HEK293 (cell line): ENCODE measurements around the gene CORO7.

Source experiments
- CTCF ChIA-PET: fragments of 350-600 bp; formaldehyde crosslinking; extraction: SDS; loops from one replicate; lab custom pipeline; 2021; ENCODE audit warnings: antibody characterized with exemption; lab: Yijun Ruan, JAX
- POLR2A ChIA-PET: fragments of 300-600 bp; formaldehyde crosslinking; extraction: SDS; loops from one replicate; lab custom pipeline; 2020; ENCODE audit warnings: antibody characterized with exemption, inconsistent platforms; lab: Yijun Ruan, JAX
- H3K27ac ChIP-seq: fragments of 200-500 bp; sonication (Bioruptor generic); 2 replicates; pipeline ENCODE4 v1.5.1; 2014; ENCODE audit warnings: low read depth, low read length, control low read depth, inconsistent platforms; ENCODE audit errors: extremely low read depth
- H3K36me3 ChIP-seq, 2 experiments: fragments of 200-500 bp in 1 of 2; sonication (Bioruptor generic) in 1 of 2; 1 replicate in 1 of 2; 2 replicates in 1 of 2; pipeline ENCODE4 v1.5.1; 2014 to 2017; ENCODE audit warnings: inconsistent platforms in 2 of 2, low read length in 2 of 2; ENCODE audit not compliant: control insufficient read depth in 2 of 2, insufficient read depth in 1 of 2
- H3K4me1 ChIP-seq: fragments of 200-500 bp; sonication (Bioruptor generic); 2 replicates; pipeline ENCODE4 v1.5.1; 2014; ENCODE audit warnings: mild to moderate bottlenecking, low read length, inconsistent platforms; ENCODE audit not compliant: control insufficient read depth, insufficient read depth
- H3K4me3 ChIP-seq: 2 replicates; pipeline ENCODE4 v1.5.1; 2011; ENCODE audit warnings: low read depth, mild to moderate bottlenecking, control low read depth, low read length, moderate library complexity
- H3K9me3 ChIP-seq: fragments of 200-500 bp; sonication (Bioruptor generic); 2 replicates; pipeline ENCODE4 v1.5.1; 2014; ENCODE audit warnings: low read depth, low read length, inconsistent platforms; ENCODE audit not compliant: control insufficient read depth, insufficient read depth
- FEZF1 ChIP-seq: fragments of 450-650 bp; formaldehyde crosslinking; IDR thresholded peaks from 2 replicates; pipeline ENCODE4 v1.5.1; 2016; ENCODE audit warnings: missing biosample characterization, missing genetic modification characterization
- PRDM1 ChIP-seq: fragments of 450-650 bp; formaldehyde crosslinking; IDR thresholded peaks from 2 replicates; pipeline ENCODE4; 2016; ENCODE audit warnings: missing biosample characterization, missing genetic modification characterization
- TRIM28 ChIP-seq: IDR thresholded peaks from 2 replicates; pipeline ENCODE4 v1.6.1; 2011; ENCODE audit warnings: low read length, control low read depth, borderline replicate concordance
- ZBTB8A ChIP-seq: fragments of 450-650 bp; formaldehyde crosslinking; IDR thresholded peaks from 2 replicates; pipeline ENCODE4 v1.5.1; 2016; ENCODE audit warnings: missing biosample characterization, missing genetic modification characterization
- ZNF16 ChIP-seq: fragments of 450-650 bp; formaldehyde crosslinking; IDR thresholded peaks from 2 replicates; pipeline ENCODE4 v1.5.1; 2016; ENCODE audit warnings: low read depth, missing biosample characterization, missing genetic modification characterization
- ZNF202 ChIP-seq: fragments of 450-650 bp; formaldehyde crosslinking; IDR thresholded peaks from 2 replicates; pipeline ENCODE4 v1.5.1; 2016; ENCODE audit warnings: missing biosample characterization, missing genetic modification characterization, borderline replicate concordance
- ZNF274 ChIP-seq, 2 experiments: fragments of 200-500 bp in 1 of 2; fragments of 450-650 bp in 1 of 2; sonication (Bioruptor generic) in 1 of 2; formaldehyde crosslinking in 1 of 2; IDR thresholded peaks; 2 replicates each; pipeline versions ENCODE4 v1.5.1 to v1.6.1; 2014 to 2016; ENCODE audit warnings: borderline replicate concordance in 1 of 2, inconsistent platforms in 1 of 2, low read length in 1 of 2, missing biosample characterization in 1 of 2, missing genetic modification characterization in 1 of 2
- ZNF292 ChIP-seq: fragments of 450-650 bp; formaldehyde crosslinking; IDR thresholded peaks from 2 replicates; pipeline ENCODE4 v1.5.1; 2016; ENCODE audit warnings: low read depth, missing biosample characterization, missing genetic modification characterization, borderline replicate concordance
- ZNF394 ChIP-seq: fragments of 450-650 bp; formaldehyde crosslinking; IDR thresholded peaks from 2 replicates; pipeline ENCODE4 v1.5.1; 2016; ENCODE audit warnings: missing biosample characterization, missing genetic modification characterization, mild to moderate bottlenecking, moderate library complexity, borderline replicate concordance
- ZNF426 ChIP-seq: fragments of 450-650 bp; formaldehyde crosslinking; IDR thresholded peaks from 2 replicates; pipeline ENCODE4 v1.5.1; 2017; ENCODE audit warnings: missing biosample characterization, missing genetic modification characterization, mild to moderate bottlenecking, inconsistent platforms, moderate library complexity
- ZNF571 ChIP-seq: fragments of 450-650 bp; formaldehyde crosslinking; IDR thresholded peaks from 2 replicates; pipeline ENCODE4 v1.5.0; 2017; ENCODE audit warnings: missing biosample characterization, missing genetic modification characterization
- ZNF585B ChIP-seq: fragments of 450-650 bp; formaldehyde crosslinking; IDR thresholded peaks from 2 replicates; pipeline ENCODE4 v1.5.1; 2016; ENCODE audit warnings: missing biosample characterization, missing genetic modification characterization
- ZNF623 ChIP-seq: fragments of 450-650 bp; formaldehyde crosslinking; IDR thresholded peaks from 2 replicates; pipeline ENCODE4 v1.5.1; 2016; ENCODE audit warnings: missing biosample characterization, missing genetic modification characterization
- ZSCAN30 ChIP-seq: fragments of 450-650 bp; IDR thresholded peaks from 2 replicates; pipeline ENCODE4 v1.5.1; 2018; ENCODE audit warnings: missing biosample characterization, mild to moderate bottlenecking, missing genetic modification characterization, moderate library complexity
- TF ChIP-seq, protein P1 (sequence below): fragments of 450-650 bp; formaldehyde crosslinking; IDR thresholded peaks from 2 replicates; pipeline ENCODE4 v1.5.1; 2017; ENCODE audit warnings: missing biosample characterization, missing genetic modification characterization
- TF ChIP-seq, protein P2 (sequence below): fragments of 450-650 bp; formaldehyde crosslinking; IDR thresholded peaks from 2 replicates; pipeline ENCODE4 v1.5.1; 2016; ENCODE audit warnings: missing biosample characterization, missing genetic modification characterization
- TF ChIP-seq, protein P3 (sequence below): fragments of 450-650 bp; formaldehyde crosslinking; IDR thresholded peaks from 2 replicates; pipeline ENCODE4 v1.5.1; 2016; ENCODE audit warnings: missing biosample characterization, missing genetic modification characterization
- TF ChIP-seq, protein P4 (sequence below): fragments of 450-650 bp; formaldehyde crosslinking; IDR thresholded peaks from 2 replicates; pipeline ENCODE4 v1.5.0; 2017; ENCODE audit warnings: missing biosample characterization, missing genetic modification characterization, borderline replicate concordance
- TF ChIP-seq, protein P5 (sequence below): fragments of 450-650 bp; formaldehyde crosslinking; IDR thresholded peaks from 2 replicates; pipeline ENCODE4 v1.5.1; 2016; ENCODE audit warnings: missing biosample characterization, missing genetic modification characterization
- TF ChIP-seq, protein P6 (sequence below): sonication (generic); formaldehyde crosslinking; IDR thresholded peaks from 2 replicates; pipeline ENCODE4 v1.8.1; 2022; ENCODE audit warnings: mild to moderate bottlenecking, moderate library complexity, missing genetic modification reagents
- TF ChIP-seq, protein P7 (sequence below): fragments of 450-650 bp; formaldehyde crosslinking; IDR thresholded peaks from 2 replicates; pipeline ENCODE4 v1.5.1; 2016; ENCODE audit warnings: missing biosample characterization, missing genetic modification characterization

The CORO7 gene

DNA sequence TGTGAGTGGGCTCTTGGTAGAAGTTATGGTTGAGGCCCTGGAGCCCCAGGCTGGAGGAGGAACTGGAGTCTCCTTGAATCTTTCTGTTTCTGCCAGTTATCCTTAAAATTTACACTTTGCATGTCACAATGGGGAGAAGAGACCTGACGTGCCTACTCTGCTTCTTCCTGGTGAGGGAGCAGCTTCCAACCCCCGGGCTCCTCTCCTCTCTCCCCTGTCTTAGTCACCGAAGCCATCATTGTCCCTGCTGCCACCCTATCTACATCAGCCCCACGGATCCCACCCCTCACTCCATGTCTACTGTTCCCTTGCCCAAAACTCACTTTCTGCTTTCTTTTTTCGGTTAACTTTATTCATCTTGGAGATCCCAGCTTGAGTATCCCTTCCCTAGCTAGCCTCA is 26.9 kb upstream of the CORO7 start (continued):
- TF ChIP-seq ZNF202 (tag by site-specific recombination) (no peak), ZNF274 (IDR thresholded peaks at IDR 0.05; ENCODE audit: low read length) (no peak), ZNF274 (tag by site-specific recombination; IDR thresholded peaks at IDR 0.05; ENCODE audit: borderline replicate concordance) (no peak), ZSCAN30 (no peak)
- TF ChIP-seq, protein P1, sequence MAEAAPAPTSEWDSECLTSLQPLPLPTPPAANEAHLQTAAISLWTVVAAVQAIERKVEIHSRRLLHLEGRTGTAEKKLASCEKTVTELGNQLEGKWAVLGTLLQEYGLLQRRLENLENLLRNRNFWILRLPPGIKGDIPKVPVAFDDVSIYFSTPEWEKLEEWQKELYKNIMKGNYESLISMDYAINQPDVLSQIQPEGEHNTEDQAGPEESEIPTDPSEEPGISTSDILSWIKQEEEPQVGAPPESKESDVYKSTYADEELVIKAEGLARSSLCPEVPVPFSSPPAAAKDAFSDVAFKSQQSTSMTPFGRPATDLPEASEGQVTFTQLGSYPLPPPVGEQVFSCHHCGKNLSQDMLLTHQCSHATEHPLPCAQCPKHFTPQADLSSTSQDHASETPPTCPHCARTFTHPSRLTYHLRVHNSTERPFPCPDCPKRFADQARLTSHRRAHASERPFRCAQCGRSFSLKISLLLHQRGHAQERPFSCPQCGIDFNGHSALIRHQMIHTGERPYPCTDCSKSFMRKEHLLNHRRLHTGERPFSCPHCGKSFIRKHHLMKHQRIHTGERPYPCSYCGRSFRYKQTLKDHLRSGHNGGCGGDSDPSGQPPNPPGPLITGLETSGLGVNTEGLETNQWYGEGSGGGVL (tag by site-specific recombination): no peak

DNA sequence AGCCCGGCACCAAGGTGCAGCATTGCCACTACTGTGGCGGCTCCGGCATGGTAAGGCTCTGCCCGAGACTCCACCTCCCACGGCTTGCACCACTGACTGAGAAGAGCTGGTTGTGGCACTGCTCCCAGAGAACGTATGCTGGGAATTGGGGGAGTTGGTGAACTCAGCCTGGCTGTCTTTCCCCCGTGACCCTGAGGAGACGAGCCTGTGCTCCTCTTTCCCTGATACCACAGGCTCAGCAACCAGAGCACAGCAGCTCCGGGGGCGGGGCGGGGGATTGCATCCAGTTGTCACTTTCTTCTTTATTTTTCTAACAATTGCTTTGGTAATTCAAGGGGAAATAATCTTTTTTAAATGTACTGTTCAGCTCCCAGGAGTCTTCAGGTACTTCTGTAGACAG is 26.0 kb upstream of the CORO7 start:
- ChIA-PET POLR2A (no interaction called here), CTCF (interaction anchor here (1.8 kb wide), 1 partner anchor 38 kb away, joined by 7 read pairs; no protein-coding TSS in a partner anchor)
- TF ChIP-seq, protein P2, sequence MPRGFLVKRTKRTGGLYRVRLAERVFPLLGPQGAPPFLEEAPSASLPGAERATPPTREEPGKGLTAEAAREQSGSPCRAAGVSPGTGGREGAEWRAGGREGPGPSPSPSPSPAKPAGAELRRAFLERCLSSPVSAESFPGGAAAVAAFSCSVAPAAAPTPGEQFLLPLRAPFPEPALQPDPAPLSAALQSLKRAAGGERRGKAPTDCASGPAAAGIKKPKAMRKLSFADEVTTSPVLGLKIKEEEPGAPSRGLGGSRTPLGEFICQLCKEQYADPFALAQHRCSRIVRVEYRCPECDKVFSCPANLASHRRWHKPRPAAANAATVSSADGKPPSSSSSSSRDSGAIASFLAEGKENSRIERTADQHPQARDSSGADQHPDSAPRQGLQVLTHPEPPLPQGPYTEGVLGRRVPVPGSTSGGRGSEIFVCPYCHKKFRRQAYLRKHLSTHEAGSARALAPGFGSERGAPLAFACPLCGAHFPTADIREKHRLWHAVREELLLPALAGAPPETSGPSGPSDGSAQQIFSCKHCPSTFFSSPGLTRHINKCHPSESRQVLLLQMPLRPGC (tag by site-specific recombination): no peak
- TF ChIP-seq, protein P3, sequence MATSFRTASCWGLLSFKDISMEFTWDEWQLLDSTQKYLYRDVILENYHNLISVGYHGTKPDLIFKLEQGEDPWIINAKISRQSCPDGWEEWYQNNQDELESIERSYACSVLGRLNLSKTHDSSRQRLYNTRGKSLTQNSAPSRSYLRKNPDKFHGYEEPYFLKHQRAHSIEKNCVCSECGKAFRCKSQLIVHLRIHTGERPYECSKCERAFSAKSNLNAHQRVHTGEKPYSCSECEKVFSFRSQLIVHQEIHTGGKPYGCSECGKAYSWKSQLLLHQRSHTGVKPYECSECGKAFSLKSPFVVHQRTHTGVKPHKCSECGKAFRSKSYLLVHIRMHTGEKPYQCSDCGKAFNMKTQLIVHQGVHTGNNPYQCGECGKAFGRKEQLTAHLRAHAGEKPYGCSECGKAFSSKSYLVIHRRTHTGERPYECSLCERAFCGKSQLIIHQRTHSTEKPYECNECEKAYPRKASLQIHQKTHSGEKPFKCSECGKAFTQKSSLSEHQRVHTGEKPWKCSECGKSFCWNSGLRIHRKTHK (tag by site-specific recombination): no peak
- TF ChIP-seq, protein P4, sequence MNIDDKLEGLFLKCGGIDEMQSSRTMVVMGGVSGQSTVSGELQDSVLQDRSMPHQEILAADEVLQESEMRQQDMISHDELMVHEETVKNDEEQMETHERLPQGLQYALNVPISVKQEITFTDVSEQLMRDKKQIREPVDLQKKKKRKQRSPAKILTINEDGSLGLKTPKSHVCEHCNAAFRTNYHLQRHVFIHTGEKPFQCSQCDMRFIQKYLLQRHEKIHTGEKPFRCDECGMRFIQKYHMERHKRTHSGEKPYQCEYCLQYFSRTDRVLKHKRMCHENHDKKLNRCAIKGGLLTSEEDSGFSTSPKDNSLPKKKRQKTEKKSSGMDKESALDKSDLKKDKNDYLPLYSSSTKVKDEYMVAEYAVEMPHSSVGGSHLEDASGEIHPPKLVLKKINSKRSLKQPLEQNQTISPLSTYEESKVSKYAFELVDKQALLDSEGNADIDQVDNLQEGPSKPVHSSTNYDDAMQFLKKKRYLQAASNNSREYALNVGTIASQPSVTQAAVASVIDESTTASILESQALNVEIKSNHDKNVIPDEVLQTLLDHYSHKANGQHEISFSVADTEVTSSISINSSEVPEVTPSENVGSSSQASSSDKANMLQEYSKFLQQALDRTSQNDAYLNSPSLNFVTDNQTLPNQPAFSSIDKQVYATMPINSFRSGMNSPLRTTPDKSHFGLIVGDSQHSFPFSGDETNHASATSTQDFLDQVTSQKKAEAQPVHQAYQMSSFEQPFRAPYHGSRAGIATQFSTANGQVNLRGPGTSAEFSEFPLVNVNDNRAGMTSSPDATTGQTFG (tag by site-specific recombination): no peak
- TF ChIP-seq ZNF623 (no peak), ZNF585B (tag by site-specific recombination) (no peak), TRIM28 (no peak), ZNF571 (tag by site-specific recombination) (no peak), ZBTB8A (tag by site-specific recombination) (no peak)
- TF ChIP-seq, protein P5, sequence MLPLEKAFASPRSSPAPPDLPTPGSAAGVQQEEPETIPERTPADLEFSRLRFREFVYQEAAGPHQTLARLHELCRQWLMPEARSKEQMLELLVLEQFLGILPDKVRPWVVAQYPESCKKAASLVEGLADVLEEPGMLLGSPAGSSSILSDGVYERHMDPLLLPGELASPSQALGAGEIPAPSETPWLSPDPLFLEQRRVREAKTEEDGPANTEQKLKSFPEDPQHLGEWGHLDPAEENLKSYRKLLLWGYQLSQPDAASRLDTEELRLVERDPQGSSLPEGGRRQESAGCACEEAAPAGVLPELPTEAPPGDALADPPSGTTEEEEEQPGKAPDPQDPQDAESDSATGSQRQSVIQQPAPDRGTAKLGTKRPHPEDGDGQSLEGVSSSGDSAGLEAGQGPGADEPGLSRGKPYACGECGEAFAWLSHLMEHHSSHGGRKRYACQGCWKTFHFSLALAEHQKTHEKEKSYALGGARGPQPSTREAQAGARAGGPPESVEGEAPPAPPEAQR: no peak
- H3K9me3 ChIP-seq: no peaks in the 10 kb centered on the region
- no peaks in the 10 kb centered on the region for H3K4me1 ChIP-seq
- no peak overlapping the region for H3K4me3 ChIP-seq
- H3K36me3 ChIP-seq: peaks cover 43 to 90% of the 10 kb centered on the region in 2 experiments
- H3K27ac ChIP-seq: no peak overlapping the region

DNA sequence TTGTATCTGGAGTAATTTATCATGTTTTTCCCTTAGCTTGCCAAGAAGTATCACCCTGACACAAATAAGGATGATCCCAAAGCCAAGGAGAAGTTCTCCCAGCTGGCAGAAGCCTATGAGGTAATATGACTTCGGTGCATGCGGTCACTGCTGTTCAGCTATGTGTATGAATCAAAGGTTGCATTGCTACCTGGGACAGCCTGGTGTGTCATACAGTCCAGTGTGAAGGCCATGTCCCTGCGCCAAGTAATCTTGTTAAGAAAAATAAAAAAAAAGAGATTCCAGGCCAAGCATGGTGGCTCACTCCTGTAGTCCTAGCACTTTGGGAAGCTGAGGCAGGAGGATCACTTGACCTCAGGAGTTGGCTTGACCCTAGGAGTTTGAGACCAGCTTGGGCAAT is 21.0 kb upstream of the CORO7 start:
- no peak overlapping the region for H3K27ac ChIP-seq
- no peaks in the 10 kb centered on the region for H3K4me1 ChIP-seq
- peaks cover 48 to 81% of the 10 kb centered on the region in 2 experiments for H3K36me3 ChIP-seq
- CTCF ChIA-PET: interaction anchor here (0.6 kb wide), 1 partner anchor 34 kb away, joined by 4 read pairs; no protein-coding TSS in a partner anchor
- no peak overlapping the region for H3K4me3 ChIP-seq
- no peaks in the 10 kb centered on the region for H3K9me3 ChIP-seq
- POLR2A ChIA-PET: interaction anchor here (0.7 kb wide), 1 partner anchor 34 kb away, joined by 3 read pairs; no protein-coding TSS in a partner anchor
- TF ChIP-seq PRDM1 (tag by site-specific recombination) (no peak), FEZF1 (no peak), ZNF292 (tag by site-specific recombination) (no peak), ZNF16 (tag by site-specific recombination) (no peak), ZNF394 (tag by site-specific recombination) (no peak), ZNF585B (tag by site-specific recombination) (no peak), ZNF202 (tag by site-specific recombination) (no peak), ZNF426 (tag by site-specific recombination) (no peak)
- TF ChIP-seq, protein P6, sequence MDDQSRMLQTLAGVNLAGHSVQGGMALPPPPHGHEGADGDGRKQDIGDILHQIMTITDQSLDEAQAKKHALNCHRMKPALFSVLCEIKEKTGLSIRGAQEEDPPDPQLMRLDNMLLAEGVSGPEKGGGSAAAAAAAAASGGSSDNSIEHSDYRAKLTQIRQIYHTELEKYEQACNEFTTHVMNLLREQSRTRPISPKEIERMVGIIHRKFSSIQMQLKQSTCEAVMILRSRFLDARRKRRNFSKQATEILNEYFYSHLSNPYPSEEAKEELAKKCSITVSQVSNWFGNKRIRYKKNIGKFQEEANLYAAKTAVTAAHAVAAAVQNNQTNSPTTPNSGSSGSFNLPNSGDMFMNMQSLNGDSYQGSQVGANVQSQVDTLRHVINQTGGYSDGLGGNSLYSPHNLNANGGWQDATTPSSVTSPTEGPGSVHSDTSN (CRISPR knock-in tag): no peak
- TF ChIP-seq, protein P7, sequence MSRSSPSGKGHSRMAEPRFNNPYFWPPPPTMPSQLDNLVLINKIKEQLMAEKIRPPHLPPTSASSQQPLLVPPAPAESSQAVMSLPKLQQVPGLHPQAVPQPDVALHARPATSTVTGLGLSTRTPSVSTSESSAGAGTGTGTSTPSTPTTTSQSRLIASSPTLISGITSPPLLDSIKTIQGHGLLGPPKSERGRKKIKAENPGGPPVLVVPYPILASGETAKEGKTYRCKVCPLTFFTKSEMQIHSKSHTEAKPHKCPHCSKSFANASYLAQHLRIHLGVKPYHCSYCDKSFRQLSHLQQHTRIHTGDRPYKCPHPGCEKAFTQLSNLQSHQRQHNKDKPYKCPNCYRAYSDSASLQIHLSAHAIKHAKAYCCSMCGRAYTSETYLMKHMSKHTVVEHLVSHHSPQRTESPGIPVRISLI: no peak
